Measurements from ENCODE around the gene URAD. TPM values are rescaled to one million over a fixed set of nuclear protein-coding genes. Genes with fewer than 3 reads are reported as not detected.

The URAD gene
- total and polyA plus RNA-seq, 9 donors: not detected

GRCh38 chr13:27973961-27974662 is 14.4 kb downstream of the URAD start:
- WGBS, 3 donors: 14 to 22% (median 20%) methylated on average over 7 of the region's 7 CpGs
- Histone ChIP-seq H3K4me3 (no peak overlapping the region), H3K36me3 (no peaks in the 10 kb centered on the region)

GRCh38 chr13:27973291-27973690 is 15.2 kb downstream of the URAD start:
- 18 to 29% (median 27%) methylated on average over 5 of the region's 5 CpGs for WGBS, 3 donors
- Histone ChIP-seq H3K27me3 (no peaks in the 10 kb centered on the region), H3K4me1 (ENCODE audit: insufficient read depth) (no peaks in the 10 kb centered on the region), H3K36me3 (no peaks in the 10 kb centered on the region), H3K27ac (no peak overlapping the region), H3K4me3 (no peak overlapping the region), H3K9me3 (no peaks in the 10 kb centered on the region)
- intact Hi-C loops (cut with DNase I): loop anchor here in 2 of 4 donors (10.0 kb wide), 2 partner anchors 598 to 608 kb away; no protein-coding TSS in a partner anchor
- no peak for DNase-seq
- TF ChIP-seq CTCF (IDR thresholded peaks at IDR 0.05) (no peak), EP300 (IDR thresholded peaks at IDR 0.05) (no peak), POLR2A (IDR thresholded peaks at IDR 0.05) (no peak)

More at GRCh38 chr13:27973961-27974662, 14.4 kb downstream of the URAD start:
- intact Hi-C loops (cut with DNase I): loop anchor here in 2 of 4 donors (10.0 kb wide), 2 partner anchors 599 to 609 kb away; no protein-coding TSS in a partner anchor
- Histone ChIP-seq H3K27ac (no peak overlapping the region), H3K27me3 (no peaks in the 10 kb centered on the region), H3K4me1 (ENCODE audit: insufficient read depth) (no peaks in the 10 kb centered on the region), H3K9me3 (no peaks in the 10 kb centered on the region)
- DNase-seq: no peak
- TF ChIP-seq POLR2A (IDR thresholded peaks at IDR 0.05) (no peak), CTCF (IDR thresholded peaks at IDR 0.05) (no peak), EP300 (IDR thresholded peaks at IDR 0.05) (no peak)

GRCh38 chr13:27972478-27972820 is 16.0 kb downstream of the URAD start:
- no peaks in the 10 kb centered on the region for H3K27me3 ChIP-seq
- no peak overlapping the region for H3K4me3 ChIP-seq
- no peaks in the 10 kb centered on the region for H3K4me1 ChIP-seq (ENCODE audit: insufficient read depth)
- 49 to 59% (median 57%) methylated on average over 2 of the region's 2 CpGs for WGBS, 3 donors
- DNase-seq: no peak
- TF ChIP-seq POLR2A (IDR thresholded peaks at IDR 0.05): no peak
- TF ChIP-seq EP300 (IDR thresholded peaks at IDR 0.05): no peak
- no peak for TF ChIP-seq CTCF (IDR thresholded peaks at IDR 0.05)
- intact Hi-C loops (cut with DNase I): loop anchor here in 2 of 4 donors (10.0 kb wide), 2 partner anchors 598 to 608 kb away; no protein-coding TSS in a partner anchor
- H3K36me3 ChIP-seq: no peaks in the 10 kb centered on the region
- H3K27ac ChIP-seq: no peak overlapping the region
- H3K9me3 ChIP-seq: no peaks in the 10 kb centered on the region

- H3K9me3 ChIP-seq: no peaks in the 10 kb centered on the region
- no peaks in the 10 kb centered on the region for H3K27me3 ChIP-seq
- 46 to 59% (median 52%) methylated on average over 7 of the region's 7 CpGs for WGBS, 3 donors
- H3K4me3 ChIP-seq: no peak overlapping the region
- DNase-seq: no peak
- no peaks in the 10 kb centered on the region for H3K36me3 ChIP-seq
- intact Hi-C loops (cut with DNase I): loop anchor here in 2 of 4 donors (10.0 kb wide), 2 partner anchors 597 to 607 kb away; no protein-coding TSS in a partner anchor
- TF ChIP-seq POLR2A (IDR thresholded peaks at IDR 0.05) (no peak), EP300 (IDR thresholded peaks at IDR 0.05) (no peak), CTCF (IDR thresholded peaks at IDR 0.05) (no peak)
- H3K4me1 ChIP-seq (ENCODE audit: insufficient read depth): no peaks in the 10 kb centered on the region
- no peak overlapping the region for H3K27ac ChIP-seq
These were observed 16.6 kb downstream of the URAD start for GRCh38 chr13:27971776-27972477.

Data from ovary (tissue), 9 donors.